ENCODE measurements around the gene ABCA2. TPM values are rescaled to one million over a fixed set of nuclear protein-coding genes. Genes with fewer than 3 reads are reported as not detected.

ABCA2 gene
- total and polyA plus RNA-seq, 9 of the 15 experiments (the other 6 are each of a cell fraction or from before 2014, with no cell fraction given) = 0.69 to 16.3 (median 6.1) TPM; not detected in 2

DNA sequence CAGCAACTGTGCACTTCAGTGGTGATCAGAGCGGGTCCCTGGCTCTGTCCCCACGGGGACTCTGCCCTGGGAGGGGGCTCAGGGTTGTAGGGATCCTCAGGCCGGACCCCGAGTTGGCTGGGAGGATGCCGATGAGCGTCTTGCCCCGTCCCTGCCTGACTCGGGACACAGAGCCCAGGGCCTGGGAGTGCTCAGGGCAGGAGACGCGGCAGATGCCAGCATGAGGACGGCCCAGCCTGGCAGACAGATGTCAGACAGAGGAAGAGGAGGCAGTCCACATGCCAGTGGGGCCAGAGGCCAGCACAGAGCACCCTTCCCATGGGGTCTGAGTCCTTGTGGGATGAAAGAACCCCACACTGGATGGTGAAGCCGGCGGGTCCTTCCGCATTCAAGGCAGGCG is 64.7 kb downstream of the ABCA2 start:
- Histone ChIP-seq H3K27me3 (ENCODE audit: control insufficient read depth in 2 of 2, insufficient read depth in 2 of 2, low read length in 2 of 2) (no peaks in the 10 kb centered on the region), H3K9me3 (replicated peaks; ENCODE audit: control insufficient read depth, insufficient read depth, low read depth, low read length) (no peaks in the 10 kb centered on the region), H3K4me3 (no peak overlapping the region), H3K9me1 (ENCODE audit: control insufficient read depth, insufficient read depth, low read length) (no peaks in the 10 kb centered on the region), H3K9ac (ENCODE audit: insufficient read depth in 1 of 2, low read depth in 2 of 2, low read length in 2 of 2) (0 out of 4 replicates have a peak overlapping the region, but pooled peaks of 1 of the 2 experiments have one; percentile 3), H4K20me1 (replicated peaks; ENCODE audit: control insufficient read depth, insufficient read depth, low read length) (no peaks in the 10 kb centered on the region), H2AFZ (ENCODE audit: low read depth, low read length) (no peak overlapping the region), H3K79me2 (ENCODE audit: control insufficient read depth, insufficient read depth, low read length) (no peaks in the 10 kb centered on the region), H3K36me3 (ENCODE audit: control insufficient read depth, insufficient read depth, low read length) (no peaks in the 10 kb centered on the region), H3K4me2 (ENCODE audit: insufficient read depth, low read length) (no peak overlapping the region), H3K4me1 (replicated peaks in 1 of 2; ENCODE audit: control insufficient read depth in 2 of 2, insufficient read depth in 2 of 2, low read length in 2 of 2) (peaks cover 26 to 77% of the 10 kb centered on the region in 2 experiments; a peak in 4 of 5 replicates), H3K27ac (ENCODE audit: extremely low read depth, low read depth, low read length) (no peak overlapping the region)
- DNase-seq (ENCODE audit: extremely low read depth in 1 of 4, low spot score in 3 of 4) (no peak), FAIRE-seq (no peak), ATAC-seq (no peak)
- in situ Hi-C loops (cut with MboI) (no loop called here), intact Hi-C loops (cut with micrococcal nuclease) (no loop called here)
- WGBS (ENCODE audit: insufficient coverage, low coverage, missing lambda C conversion rate) = 90% methylated on average over 10 of the region's 15 CpGs
- no TSS peak for BruUV-seq (replicated peaks)
- ChIA-PET POLR2A (no interaction called here), CTCF (ENCODE audit: low intra/inter-chr PET ratio) (no interaction called here)
- TF ChIP-seq MTF1 (CRISPR knock-in tag; IDR thresholded peaks at IDR 0.05; ENCODE audit: borderline replicate concordance) (no peak), EP400 (IDR thresholded peaks at IDR 0.05) (no peak), ZFP36 (IDR thresholded peaks at IDR 0.05; ENCODE audit: low read depth, low read length, partially characterized antibody) (no peak), FOXJ3 (CRISPR knock-in tag; IDR thresholded peaks at IDR 0.05) (no peak), PRMT5 (CRISPR knock-in tag; IDR thresholded peaks at IDR 0.05) (no peak), SRSF9 (IDR thresholded peaks at IDR 0.05; ENCODE audit: borderline replicate concordance, low read depth, low read length) (no peak), FOXK2 (conservative IDR thresholded peaks at IDR 0.05 in 1 of 2, IDR thresholded peaks at IDR 0.05 in 1 of 2; ENCODE audit: low read depth in 2 of 2) (no peak), PCBP2 (IDR thresholded peaks at IDR 0.05; ENCODE audit: low read depth, low read length, poor library complexity, severe bottlenecking) (no peak), PREB (CRISPR knock-in tag; IDR thresholded peaks at IDR 0.05) (no peak)
- TF ChIP-seq, protein P1, sequence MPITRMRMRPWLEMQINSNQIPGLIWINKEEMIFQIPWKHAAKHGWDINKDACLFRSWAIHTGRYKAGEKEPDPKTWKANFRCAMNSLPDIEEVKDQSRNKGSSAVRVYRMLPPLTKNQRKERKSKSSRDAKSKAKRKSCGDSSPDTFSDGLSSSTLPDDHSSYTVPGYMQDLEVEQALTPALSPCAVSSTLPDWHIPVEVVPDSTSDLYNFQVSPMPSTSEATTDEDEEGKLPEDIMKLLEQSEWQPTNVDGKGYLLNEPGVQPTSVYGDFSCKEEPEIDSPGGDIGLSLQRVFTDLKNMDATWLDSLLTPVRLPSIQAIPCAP (CRISPR knock-in tag; IDR thresholded peaks at IDR 0.05; ENCODE audit: borderline replicate concordance) = no peak
